Colonic mucosa (tissue), 4 donors: ENCODE measurements around the gene UBA1. TPM values are rescaled to one million over a fixed set of nuclear protein-coding genes. Genes with fewer than 3 reads are reported as not detected.

Experiments used
- DNase-seq: peaks from one replicate; pipeline ENCODE4 v3.0.0-alpha.2; 2020
- H3K27ac ChIP-seq: fragments of 200-600 bp; one replicate; pipeline ENCODE4 v1.8.0; 2021
- H3K27me3 ChIP-seq: fragments of 200-600 bp; one replicate; pipeline ENCODE4 v1.8.0; 2021
- H3K36me3 ChIP-seq: fragments of 200-600 bp; one replicate; pipeline ENCODE4 v1.8.0; 2021
- H3K4me1 ChIP-seq: fragments of 200-600 bp; one replicate; pipeline ENCODE4 v1.8.0; 2021; ENCODE audit warnings: mild to moderate bottlenecking
- H3K4me3 ChIP-seq: fragments of 200-600 bp; one replicate; pipeline ENCODE4 v1.8.0; 2021
- H3K9ac ChIP-seq, 2 donors: one replicate each; pipeline ENCODE4 v1.7.0; 2013; ENCODE audit warnings: control low read depth in 2 of 2, low read depth in 2 of 2, low read length in 2 of 2
- H3K9me3 ChIP-seq: fragments of 200-600 bp; one replicate; pipeline ENCODE4 v1.8.0; 2021
- CTCF ChIP-seq: fragments of 200-600 bp; IDR thresholded peaks from one replicate; pipeline ENCODE4 v1.8.0; 2022; ENCODE audit warnings: antibody characterized with exemption, mild to moderate bottlenecking
- intact Hi-C: fragments of 100-400 bp; cut with DNase I; formaldehyde crosslinking; loops from one replicate; pipeline ENCODE4 v1.14.1; 2022
- total RNA-seq, 2 donors: library from RNA; stranded (reverse); fragmentation: NEBNext Ultra II Directional in 1 of 2; extraction: Animal tissue kit (Norgen Biotek cat#: 25700) in 1 of 2; gene quantifications; one replicate each; pipeline ENCODE4 v1.2.1, GENCODE V29; 2021
- donor health status: healthy.
- donor health status: DM: no; HTN: no; CAD: no.
- donor health status: DM: no; HTN: no; CAD: no.

The UBA1 gene
- total RNA-seq, 2 donors from 2014 or later, result 237 to 327 TPM

DNA sequence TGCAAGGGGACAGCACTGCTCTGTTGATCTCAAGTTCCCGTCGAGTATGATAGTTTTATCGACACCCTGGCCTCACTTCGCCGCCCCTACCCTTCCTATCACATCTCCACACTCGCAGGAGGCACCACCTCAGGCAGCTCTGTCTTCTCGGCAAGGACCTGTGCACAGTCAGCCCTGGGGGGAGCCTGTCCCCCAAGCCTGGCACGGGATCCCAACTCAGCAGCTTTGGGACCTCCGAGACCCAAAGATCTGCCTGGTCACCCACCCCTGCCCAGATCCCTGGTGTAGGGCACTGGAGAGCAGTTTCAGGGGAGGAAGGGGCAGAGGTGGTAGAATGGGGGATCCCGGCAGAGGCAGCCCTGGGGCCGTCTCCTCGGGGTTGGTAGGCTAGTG lies 18.0 kb upstream of the UBA1 start:
- Histone ChIP-seq H3K4me3 (no peak overlapping the region), H3K36me3 (no peaks in the 10 kb centered on the region), H3K9ac (no peak overlapping the region), H3K9me3 (no peaks in the 10 kb centered on the region), H3K27ac (no peak overlapping the region), H3K27me3 (no peaks in the 10 kb centered on the region), H3K4me1 (no peaks in the 10 kb centered on the region)
- no peak for DNase-seq
- no peak for TF ChIP-seq CTCF
- intact Hi-C loops, result no loop called here

DNA sequence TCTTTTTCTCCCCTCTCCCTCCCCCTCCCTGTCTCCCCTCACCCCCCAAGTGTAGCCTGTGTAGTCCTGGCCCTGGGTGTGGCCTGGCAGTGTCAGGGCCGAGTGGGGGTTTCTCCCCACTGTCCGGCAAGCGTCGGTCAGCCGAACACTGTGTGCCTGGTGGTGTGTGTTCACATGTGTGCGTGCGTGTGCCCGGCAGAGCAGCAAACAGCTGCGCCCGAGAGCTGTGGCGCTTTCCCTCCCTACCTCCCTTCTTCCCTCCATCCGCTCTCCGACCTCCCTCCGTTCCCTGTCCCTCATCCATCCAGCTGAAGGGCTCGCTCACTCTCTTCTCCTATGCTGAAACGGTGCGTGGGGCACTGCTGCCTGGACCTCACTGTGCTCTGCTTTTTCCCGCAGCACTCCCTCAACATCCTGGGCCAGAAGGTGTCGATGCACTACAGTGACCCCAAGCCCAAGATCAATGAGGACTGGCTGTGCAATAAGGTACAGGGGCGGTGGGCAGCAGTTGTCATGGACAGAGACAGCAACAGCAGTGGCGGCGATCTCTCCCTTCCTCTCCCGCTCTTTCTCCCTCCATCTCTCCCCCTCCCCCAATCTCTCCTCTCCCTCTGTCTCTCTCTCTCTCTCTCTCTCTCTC lies 17.4 kb upstream of the UBA1 start:
- intact Hi-C loops, result no loop called here
- DNase-seq, result no peak
- Histone ChIP-seq H3K36me3 (peaks cover 5% of the 10 kb centered on the region), H3K9me3 (no peaks in the 10 kb centered on the region), H3K4me3 (no peak overlapping the region), H3K9ac (no peak overlapping the region), H3K4me1 (no peaks in the 10 kb centered on the region), H3K27ac (no peak overlapping the region), H3K27me3 (no peaks in the 10 kb centered on the region)
- TF ChIP-seq CTCF, result no peak

DNA sequence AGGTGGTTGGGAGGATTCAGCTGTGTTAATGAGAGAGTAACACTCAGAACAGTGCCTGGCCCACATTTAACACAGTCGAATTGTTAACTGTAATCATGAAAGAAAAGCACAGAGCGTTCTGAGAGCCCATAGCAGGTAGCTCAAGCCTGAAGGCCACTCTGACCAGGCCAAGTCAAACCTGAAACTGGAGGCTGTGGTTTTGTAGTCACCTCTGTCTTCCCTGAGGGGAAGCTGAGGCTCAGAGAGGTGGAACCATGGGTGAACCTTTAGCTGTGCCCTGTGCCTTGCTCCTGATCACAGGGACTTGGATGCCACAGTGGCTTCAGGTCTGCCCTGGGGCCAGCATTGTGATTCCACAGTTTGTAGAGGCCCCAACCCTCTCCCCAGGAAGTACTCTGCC lies 16.6 kb upstream of the UBA1 start:
- Histone ChIP-seq H3K27ac (no peak overlapping the region), H3K27me3 (no peaks in the 10 kb centered on the region), H3K4me3 (no peak overlapping the region), H3K36me3 (peaks cover 8% of the 10 kb centered on the region), H3K9ac (no peak overlapping the region), H3K4me1 (no peaks in the 10 kb centered on the region), H3K9me3 (no peaks in the 10 kb centered on the region)
- no peak for TF ChIP-seq CTCF
- DNase-seq, result no peak
- intact Hi-C loops, result no loop called here

- intact Hi-C loops, result no loop called here
- Histone ChIP-seq H3K4me1 (no peaks in the 10 kb centered on the region), H3K27me3 (no peaks in the 10 kb centered on the region), H3K9ac (no peak overlapping the region), H3K36me3 (peaks cover 8% of the 10 kb centered on the region), H3K27ac (no peak overlapping the region), H3K9me3 (no peaks in the 10 kb centered on the region), H3K4me3 (no peak overlapping the region)
- no peak for DNase-seq
- TF ChIP-seq CTCF, result no peak
These were observed 15.3 kb upstream of the UBA1 start for GRCh38 chrX:47178337-47178736.

DNA sequence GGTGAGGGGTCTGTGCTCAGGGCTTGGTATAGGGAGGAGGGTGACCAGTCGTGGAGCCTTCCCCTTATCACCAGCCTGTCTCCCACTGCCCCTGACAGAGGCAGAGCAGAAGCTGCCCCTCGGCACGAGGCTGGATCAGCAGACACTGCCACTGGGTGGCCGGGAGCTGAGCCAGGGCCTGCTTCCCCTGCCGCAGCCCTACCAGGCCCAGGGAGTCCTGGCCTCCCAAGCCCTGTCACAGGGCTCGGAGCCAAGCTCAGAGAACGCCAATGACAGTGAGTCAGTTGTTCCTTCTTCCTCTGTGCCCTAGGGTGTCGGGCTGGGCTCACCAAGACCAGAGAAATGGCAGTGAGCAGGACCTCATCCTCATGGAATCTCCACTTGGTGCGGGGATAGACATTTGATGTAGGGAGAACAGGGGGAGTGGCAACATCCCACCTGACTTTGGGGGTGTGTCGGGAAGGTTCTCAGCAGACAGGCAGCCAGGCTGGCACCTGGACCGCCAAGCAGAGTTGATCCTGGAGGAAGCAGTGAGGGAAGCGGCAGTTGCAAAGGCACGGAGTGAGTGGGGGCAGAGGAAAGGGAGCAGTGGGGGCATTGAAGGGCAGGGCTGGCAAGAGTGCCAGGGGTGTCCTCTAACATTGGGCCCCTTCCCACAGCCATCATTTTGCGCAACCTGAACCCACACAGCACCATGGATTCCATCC lies 14.3 kb upstream of the UBA1 start:
- Histone ChIP-seq H3K4me3 (no peak overlapping the region), H3K4me1 (no peaks in the 10 kb centered on the region), H3K27me3 (no peaks in the 10 kb centered on the region), H3K9me3 (no peaks in the 10 kb centered on the region), H3K27ac (no peak overlapping the region), H3K36me3 (peaks cover 8% of the 10 kb centered on the region), H3K9ac (no peak overlapping the region)
- TF ChIP-seq CTCF, result no peak
- intact Hi-C loops, result no loop called here
- DNase-seq, result no peak
